A549 (cell line): ENCODE results near the gene SYT15. TPM values are rescaled to one million over a fixed set of nuclear protein-coding genes. Genes with fewer than 3 reads are reported as not detected.

ENCODE experiments used
- ATAC-seq, 2 experiments: fragments of 200-7000 bp in 1 of 2; fragments of >200 bp in 1 of 2; cut with Nextera tagmentation in 1 of 2; cut with Tn5 transposase in 1 of 2; 3 replicates each; pipeline versions ENCODE4 v1.8.0 to v1.9.1; 2018 to 2020; ENCODE audit warnings: mild to moderate bottlenecking in 1 of 2, moderate library complexity in 1 of 2
- CTCF ChIA-PET: fragments of 300-600 bp; sonication (Branson Sonifier 250); formaldehyde crosslinking; extraction: SDS; loops from one replicate; lab custom pipeline; 2021; ENCODE audit warnings: antibody characterized with exemption, inconsistent platforms; lab: Yijun Ruan, JAX
- POLR2A ChIA-PET: fragments of 350-600 bp; formaldehyde crosslinking; extraction: SDS; loops from one replicate; lab custom pipeline; 2021; ENCODE audit warnings: antibody characterized with exemption, inconsistent platforms; lab: Yijun Ruan, JAX
- DNase-seq, 2 experiments: peaks; one replicate each; pipeline versions ENCODE4 v3.0.0 to v3.0.0-alpha.2; 2011 to 2016; ENCODE audit warnings: low read depth in 1 of 2, low spot score in 1 of 2
- FAIRE-seq: peaks from 2 replicates; lab custom pipeline; 2011; peaks lifted over from hg19 to GRCh38; lab: Jason Lieb, UNC
- H3K27ac ChIP-seq, 2 experiments: fragments of >200 bp; sonication (Bioruptor Twin); formaldehyde crosslinking; 3 replicates each; pipeline ENCODE4 v1.5.1; 2016 to 2017
- H3K4me1 ChIP-seq: fragments of >200 bp; sonication (Bioruptor Twin); formaldehyde crosslinking; 3 replicates; pipeline ENCODE4 v1.6.1; 2016
- H3K4me2 ChIP-seq: fragments of >200 bp; sonication (Bioruptor Twin); formaldehyde crosslinking; 3 replicates; pipeline ENCODE4 v1.6.1; 2016
- H3K4me3 ChIP-seq: fragments of >200 bp; sonication (Bioruptor Twin); formaldehyde crosslinking; 3 replicates; pipeline ENCODE4 v1.5.1; 2016
- H3K9me3 ChIP-seq: fragments of >200 bp; sonication (Bioruptor Twin); formaldehyde crosslinking; 3 replicates; pipeline ENCODE4 v1.6.1; 2016
- BHLHE40 ChIP-seq: IDR thresholded peaks from 2 replicates; pipeline ENCODE4 v1.6.1; 2012; ENCODE audit warnings: low read depth, low read length, inconsistent platforms
- CBX8 ChIP-seq: fragments of 200-600 bp; sonication (generic); IDR thresholded peaks from 2 replicates; pipeline ENCODE4 v1.6.1; 2016
- EP300 ChIP-seq, 2 experiments: fragments of >200 bp; sonication (Bioruptor Twin); formaldehyde crosslinking; IDR thresholded peaks; 2 replicates in 1 of 2; 3 replicates in 1 of 2; pipeline ENCODE4 v1.6.1; 2016 to 2017
- FOSB ChIP-seq: fragments of 250-450 bp; sonication (Bioruptor Pico); IDR thresholded peaks from 2 replicates; pipeline ENCODE4 v1.5.0; 2020; ENCODE audit warnings: mild to moderate bottlenecking, moderate library complexity
- FOSL2 ChIP-seq, 2 experiments: fragments of 450-650 bp in 1 of 2; fragments of >200 bp in 1 of 2; sonication (Bioruptor Twin) in 1 of 2; formaldehyde crosslinking; IDR thresholded peaks; 2 replicates each; pipeline versions ENCODE4 v1.5.0 to v1.6.1; 2016 to 2020; ENCODE audit warnings: mild to moderate bottlenecking in 1 of 2, moderate library complexity in 1 of 2
- HEYL ChIP-seq: fragments of 250-450 bp; sonication (Bioruptor Pico); IDR thresholded peaks from 2 replicates; pipeline ENCODE4 v1.8.0; 2021; ENCODE audit warnings: mild to moderate bottlenecking, moderate library complexity
- HOXA7 ChIP-seq: fragments of 250-450 bp; sonication (Bioruptor Pico); IDR thresholded peaks from 2 replicates; pipeline ENCODE4 v1.5.0; 2020; ENCODE audit warnings: mild to moderate bottlenecking, moderate library complexity
- HOXB5 ChIP-seq: fragments of 250-450 bp; sonication (Bioruptor Pico); IDR thresholded peaks from 2 replicates; pipeline ENCODE4 v1.5.0; 2020; ENCODE audit warnings: mild to moderate bottlenecking, moderate library complexity
- KDM1A ChIP-seq: fragments of 200-600 bp; sonication (generic); IDR thresholded peaks from 2 replicates; pipeline ENCODE4 v1.6.1; 2016; ENCODE audit warnings: low read depth, mild to moderate bottlenecking
- MAFK ChIP-seq: fragments of 450-650 bp; IDR thresholded peaks from 2 replicates; pipeline ENCODE4 v1.6.1; 2014; ENCODE audit not compliant: partially characterized antibody
- MYC ChIP-seq: IDR thresholded peaks from 2 replicates; pipeline ENCODE4 v1.6.1; 2012; ENCODE audit warnings: mild to moderate bottlenecking, inconsistent platforms, low read length, improper control_type of control experiment, borderline replicate concordance
- NFE2L2 ChIP-seq: fragments of 150-350 bp; conservative IDR thresholded peaks from 2 replicates; pipeline ENCODE4 v1.6.1; 2014; ENCODE audit warnings: low read length
- NR3C1 ChIP-seq: fragments of >200 bp; sonication (Bioruptor Twin); formaldehyde crosslinking; IDR thresholded peaks from 3 replicates; pipeline ENCODE4 v1.6.1; 2017
- POLR2AphosphoS2 ChIP-seq: conservative IDR thresholded peaks from 2 replicates; pipeline ENCODE4 v1.6.1; 2012; ENCODE audit warnings: low read length, improper control_type of control experiment, inconsistent platforms
- RCOR1 ChIP-seq: fragments of 150-350 bp; IDR thresholded peaks from 2 replicates; pipeline ENCODE4 v1.6.1; 2014; ENCODE audit warnings: antibody characterized with exemption, low read length, low read depth
- SMC3 ChIP-seq: fragments of >200 bp; sonication (Bioruptor Twin); formaldehyde crosslinking; IDR thresholded peaks from 3 replicates; pipeline ENCODE4 v1.6.1; 2018; ENCODE audit warnings: inconsistent platforms
- SREBF2 ChIP-seq: fragments of 450-650 bp; IDR thresholded peaks from 2 replicates; pipeline ENCODE4 v1.6.1; 2014; ENCODE audit warnings: mild to moderate bottlenecking, moderate library complexity
- TP53 ChIP-seq: fragments of 250-450 bp; sonication (Bioruptor Pico); IDR thresholded peaks from 2 replicates; pipeline ENCODE4 v1.5.0; 2021; ENCODE audit warnings: mild to moderate bottlenecking, moderate library complexity
- ZSCAN20 ChIP-seq: fragments of 250-450 bp; sonication (Bioruptor Pico); IDR thresholded peaks from 2 replicates; pipeline ENCODE4 v1.8.0; 2022; ENCODE audit warnings: mild to moderate bottlenecking, moderate library complexity
- WGBS: methylation state at CpG from one replicate; pipeline ENCODE4 v1.1.6; 2017; ENCODE audit errors: missing lambda C conversion rate; 5-methylcytosine and 5-hydroxymethylcytosine counted together
- polyA plus RNA-seq, 4 experiments: library from polyadenylated mRNA; depleted of rRNA in 3 of 4; stranded (reverse); fragments of >200 nt; fragmentation: RNase III in 1 of 4; extraction: RNeasy Plus Mini Kit Qiagen cat#74134 plus additional on column Dnase treatment in 1 of 4; gene quantifications; 2 replicates in 3 of 4; 3 replicates in 1 of 4; pipeline ENCODE4 v1.2.3, GENCODE V29; 2011 to 2017
- TF ChIP-seq, protein P1 (sequence below): fragments of 200-600 bp; sonication (generic); IDR thresholded peaks from 2 replicates; pipeline ENCODE4 v1.6.1; 2016; ENCODE audit warnings: antibody characterized with exemption, mild to moderate bottlenecking, moderate library complexity
- TF ChIP-seq, protein P2 (sequence below): IDR thresholded peaks from 2 replicates; pipeline ENCODE4 v1.6.1; 2012
- TF ChIP-seq, protein P3 (sequence below): fragments of >200 bp; sonication (Bioruptor Twin); formaldehyde crosslinking; IDR thresholded peaks from 2 replicates; pipeline ENCODE4 v1.6.1; 2016
- TF ChIP-seq, protein P4 (sequence below): fragments of >200 bp; sonication (Bioruptor Twin); formaldehyde crosslinking; IDR thresholded peaks from 3 replicates; pipeline ENCODE4 v1.5.1; 2016

SYT15 gene
- polyA plus RNA-seq, 2 of the 4 experiments (the other 2 are of a cell fraction) = 3.5 to 3.6 TPM

DNA sequence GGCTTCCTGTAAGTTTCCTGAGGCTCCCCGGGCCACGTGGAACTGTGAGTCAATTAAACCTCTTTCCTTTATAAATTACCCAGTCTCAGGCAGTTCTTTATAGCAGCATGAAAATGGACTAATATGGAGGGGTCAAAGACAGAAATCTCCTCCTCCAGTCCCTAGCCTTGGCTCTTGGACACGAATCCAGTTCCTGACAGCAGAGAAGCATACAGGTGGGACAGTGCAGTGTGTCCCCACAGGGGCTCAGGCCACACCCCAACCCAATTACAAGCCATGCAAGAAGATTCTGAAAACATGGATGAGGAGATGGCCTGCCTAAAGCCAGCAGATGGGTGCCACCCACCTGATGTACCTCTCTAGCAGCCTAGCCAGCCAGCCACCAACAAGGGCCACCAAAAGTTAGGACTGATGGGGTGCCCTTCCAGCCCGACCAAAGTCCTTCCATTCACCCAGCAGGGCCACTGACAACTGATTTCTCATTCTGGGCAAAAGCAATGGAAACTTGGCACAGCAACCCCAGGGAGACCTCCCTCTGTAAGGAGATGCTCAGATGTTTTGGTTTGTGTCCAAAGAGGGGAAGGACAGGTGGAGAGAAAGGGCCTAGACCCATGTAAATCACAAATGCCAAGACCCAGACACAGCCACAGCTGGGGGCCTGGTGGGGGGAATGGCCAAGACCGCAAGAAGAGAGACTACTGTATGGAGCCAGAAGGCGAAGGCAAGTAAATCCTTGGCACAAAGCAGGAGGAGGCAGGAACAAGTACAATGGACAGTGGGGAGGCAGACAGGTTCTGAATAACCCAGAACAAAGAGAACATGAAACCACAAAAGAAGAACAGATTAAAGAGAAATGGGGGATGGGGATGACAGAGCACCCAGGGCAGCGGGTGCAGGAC is 36.1 kb upstream of the SYT15 start (continued):
- TF ChIP-seq HEYL (CRISPR knock-in tag) = no peak
- TF ChIP-seq, protein P1, sequence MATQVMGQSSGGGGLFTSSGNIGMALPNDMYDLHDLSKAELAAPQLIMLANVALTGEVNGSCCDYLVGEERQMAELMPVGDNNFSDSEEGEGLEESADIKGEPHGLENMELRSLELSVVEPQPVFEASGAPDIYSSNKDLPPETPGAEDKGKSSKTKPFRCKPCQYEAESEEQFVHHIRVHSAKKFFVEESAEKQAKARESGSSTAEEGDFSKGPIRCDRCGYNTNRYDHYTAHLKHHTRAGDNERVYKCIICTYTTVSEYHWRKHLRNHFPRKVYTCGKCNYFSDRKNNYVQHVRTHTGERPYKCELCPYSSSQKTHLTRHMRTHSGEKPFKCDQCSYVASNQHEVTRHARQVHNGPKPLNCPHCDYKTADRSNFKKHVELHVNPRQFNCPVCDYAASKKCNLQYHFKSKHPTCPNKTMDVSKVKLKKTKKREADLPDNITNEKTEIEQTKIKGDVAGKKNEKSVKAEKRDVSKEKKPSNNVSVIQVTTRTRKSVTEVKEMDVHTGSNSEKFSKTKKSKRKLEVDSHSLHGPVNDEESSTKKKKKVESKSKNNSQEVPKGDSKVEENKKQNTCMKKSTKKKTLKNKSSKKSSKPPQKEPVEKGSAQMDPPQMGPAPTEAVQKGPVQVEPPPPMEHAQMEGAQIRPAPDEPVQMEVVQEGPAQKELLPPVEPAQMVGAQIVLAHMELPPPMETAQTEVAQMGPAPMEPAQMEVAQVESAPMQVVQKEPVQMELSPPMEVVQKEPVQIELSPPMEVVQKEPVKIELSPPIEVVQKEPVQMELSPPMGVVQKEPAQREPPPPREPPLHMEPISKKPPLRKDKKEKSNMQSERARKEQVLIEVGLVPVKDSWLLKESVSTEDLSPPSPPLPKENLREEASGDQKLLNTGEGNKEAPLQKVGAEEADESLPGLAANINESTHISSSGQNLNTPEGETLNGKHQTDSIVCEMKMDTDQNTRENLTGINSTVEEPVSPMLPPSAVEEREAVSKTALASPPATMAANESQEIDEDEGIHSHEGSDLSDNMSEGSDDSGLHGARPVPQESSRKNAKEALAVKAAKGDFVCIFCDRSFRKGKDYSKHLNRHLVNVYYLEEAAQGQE = no peak
- TF ChIP-seq, protein P2, sequence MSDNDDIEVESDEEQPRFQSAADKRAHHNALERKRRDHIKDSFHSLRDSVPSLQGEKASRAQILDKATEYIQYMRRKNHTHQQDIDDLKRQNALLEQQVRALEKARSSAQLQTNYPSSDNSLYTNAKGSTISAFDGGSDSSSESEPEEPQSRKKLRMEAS = no peak
- TF ChIP-seq EP300 (IDR thresholded peaks at IDR 0.05) = no peak
- TF ChIP-seq RCOR1 = 0 out of 2 replicates have a peak, but pooled peaks have one; percentile 6
- TF ChIP-seq NFE2L2 = no peak
- no peak for TF ChIP-seq FOSL2 (IDR thresholded peaks at IDR 0.05)
- TF ChIP-seq FOSL2 (CRISPR knock-in tag; IDR thresholded peaks at IDR 0.05) = no peak
- TF ChIP-seq KDM1A = no peak
- TF ChIP-seq POLR2AphosphoS2 = peak; percentile 12; the same call in 1 of the 2 replicates
- TF ChIP-seq HOXA7 = peak; percentile 57; the same call in 1 of the 2 replicates
- TF ChIP-seq FOSB (CRISPR knock-in tag) = 0 out of 2 replicates have a peak, but pooled peaks have one; percentile 18
- TF ChIP-seq BHLHE40 = no peak
- TF ChIP-seq, all 56 proteins: peak for 8

DNA sequence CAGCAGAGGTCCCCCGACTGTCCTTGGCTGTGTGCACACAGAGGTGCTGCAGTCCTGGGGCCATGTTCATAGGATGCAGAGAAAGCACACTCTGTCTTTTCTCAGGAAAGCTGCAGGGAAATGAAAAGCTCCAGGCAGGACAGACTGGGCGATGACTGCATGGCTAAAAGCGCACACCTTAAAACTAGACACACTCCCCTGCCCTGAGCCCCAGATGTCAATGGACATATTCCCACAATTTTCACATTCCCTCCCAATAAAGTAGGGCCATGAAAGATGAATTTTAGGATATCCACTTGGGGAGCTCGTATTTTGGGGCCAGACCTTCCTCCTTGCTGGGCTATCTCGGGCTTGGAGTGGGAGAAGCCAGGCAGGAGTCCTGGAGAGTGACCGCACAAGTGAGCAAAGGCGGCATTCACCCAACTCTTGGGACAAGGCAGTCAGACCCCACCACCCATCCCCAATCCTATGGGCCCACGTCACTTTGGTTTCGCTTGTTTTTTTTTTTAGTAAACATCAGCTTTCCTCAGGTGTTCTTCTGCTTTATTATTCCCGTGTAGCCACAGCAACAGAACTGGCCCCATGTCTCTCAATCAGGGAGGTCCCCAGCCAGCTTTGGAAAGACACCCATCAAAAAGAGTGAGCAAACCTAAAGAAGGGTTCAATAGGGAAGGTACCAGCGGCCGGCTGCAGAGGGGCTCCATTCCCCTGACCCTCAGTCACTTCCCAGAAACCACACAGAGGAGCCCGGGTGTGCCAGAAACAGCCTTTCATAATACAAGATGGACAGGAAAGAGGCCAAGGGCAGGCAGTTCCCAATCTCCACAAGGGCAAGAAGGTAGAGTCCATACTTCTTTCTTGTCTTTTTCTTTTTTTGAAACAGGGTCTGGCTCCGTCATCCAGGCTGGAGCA is 35.2 kb upstream of the SYT15 start:
- H3K9me3 ChIP-seq = no peaks in the 10 kb centered on the region
- peak overlapping the region; percentile 84 for H3K4me2 ChIP-seq
- ATAC-seq (no peak), DNase-seq (no peak), FAIRE-seq (no peak)
- TF ChIP-seq SREBF2 = no peak
- TF ChIP-seq MYC = no peak
- no peak for TF ChIP-seq SMC3
- TF ChIP-seq, protein P3, sequence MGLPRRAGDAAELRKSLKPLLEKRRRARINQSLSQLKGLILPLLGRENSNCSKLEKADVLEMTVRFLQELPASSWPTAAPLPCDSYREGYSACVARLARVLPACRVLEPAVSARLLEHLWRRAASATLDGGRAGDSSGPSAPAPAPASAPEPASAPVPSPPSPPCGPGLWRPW = no peak
- TF ChIP-seq TP53 (CRISPR knock-in tag) = no peak
- TF ChIP-seq NR3C1 = no peak
- TF ChIP-seq RCOR1 = no peak
- TF ChIP-seq FOSL2 (IDR thresholded peaks at IDR 0.05) = no peak
- no peak for TF ChIP-seq FOSL2 (CRISPR knock-in tag; IDR thresholded peaks at IDR 0.05)
- TF ChIP-seq, protein P1 = no peak
- TF ChIP-seq HOXA7 = 0 out of 2 replicates have a peak, but pooled peaks have one; percentile 9
- no peak for TF ChIP-seq MAFK
- no peak for TF ChIP-seq ZSCAN20 (CRISPR knock-in tag)
- TF ChIP-seq HOXB5 (CRISPR knock-in tag) = no peak
- no peak for TF ChIP-seq NFE2L2
- peak; percentile 47; the same call in 1 of the 2 replicates for TF ChIP-seq FOSB (CRISPR knock-in tag)
- TF ChIP-seq, protein P4, sequence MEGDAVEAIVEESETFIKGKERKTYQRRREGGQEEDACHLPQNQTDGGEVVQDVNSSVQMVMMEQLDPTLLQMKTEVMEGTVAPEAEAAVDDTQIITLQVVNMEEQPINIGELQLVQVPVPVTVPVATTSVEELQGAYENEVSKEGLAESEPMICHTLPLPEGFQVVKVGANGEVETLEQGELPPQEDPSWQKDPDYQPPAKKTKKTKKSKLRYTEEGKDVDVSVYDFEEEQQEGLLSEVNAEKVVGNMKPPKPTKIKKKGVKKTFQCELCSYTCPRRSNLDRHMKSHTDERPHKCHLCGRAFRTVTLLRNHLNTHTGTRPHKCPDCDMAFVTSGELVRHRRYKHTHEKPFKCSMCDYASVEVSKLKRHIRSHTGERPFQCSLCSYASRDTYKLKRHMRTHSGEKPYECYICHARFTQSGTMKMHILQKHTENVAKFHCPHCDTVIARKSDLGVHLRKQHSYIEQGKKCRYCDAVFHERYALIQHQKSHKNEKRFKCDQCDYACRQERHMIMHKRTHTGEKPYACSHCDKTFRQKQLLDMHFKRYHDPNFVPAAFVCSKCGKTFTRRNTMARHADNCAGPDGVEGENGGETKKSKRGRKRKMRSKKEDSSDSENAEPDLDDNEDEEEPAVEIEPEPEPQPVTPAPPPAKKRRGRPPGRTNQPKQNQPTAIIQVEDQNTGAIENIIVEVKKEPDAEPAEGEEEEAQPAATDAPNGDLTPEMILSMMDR = no peak
- TF ChIP-seq CBX8 = no peak
- POLR2A ChIA-PET = interaction anchor here (1.0 to 4.0 kb wide), 3 partner anchors 10 to 20 kb away, joined by 3 to 33 read pairs (median 3); partner anchors contain the start of gene GPRIN2
- peaks cover 94% of the 10 kb centered on the region for H3K4me1 ChIP-seq
- no peak overlapping the region for H3K4me3 ChIP-seq
- WGBS = 88% methylated on average over 14 of the region's 14 CpGs
- CTCF ChIA-PET = interaction anchor here (1.0 to 9.2 kb wide), 8 partner anchors 9 to 1426 kb away, joined by 3 to 87 read pairs (median 13); partner anchors contain the start of gene GPRIN2
- H3K27ac ChIP-seq = peak overlapping the region; percentile 89 to 97
